ENCODE results near the gene JMJD6. TPM values are rescaled to one million over a fixed set of nuclear protein-coding genes. Genes with fewer than 3 reads are reported as not detected.
"Not testable (repeated sequence)": the region's sequence is repeated elsewhere in the genome, so short reads cannot be mapped to it uniquely, and the experiment has no call there.

JMJD6 gene
- total and polyA plus RNA-seq, 2 donors from 2014 or later = 23.6 to 34.3 TPM

GRCh38 chr17:76733618-76733957 is 7.2 kb upstream of the JMJD6 start:
- DNase-seq (no peak), FAIRE-seq (no peak)
- Histone ChIP-seq H3K27ac (ENCODE audit: low read depth in 2 of 2, low read length in 2 of 2) (no peak overlapping the region), H3K27me3 (ENCODE audit: control insufficient read depth, insufficient read depth, low read length) (no peaks in the 10 kb centered on the region), H3K4me3 (ENCODE audit: low read length in 3 of 3) (peak overlapping the region in 1 of 3 donors; percentile 95), H3K9ac (ENCODE audit: low read length in 3 of 3) (no peak overlapping the region), H3K4me1 (ENCODE audit: control insufficient read depth in 2 of 3, insufficient read depth in 2 of 3, low read depth in 1 of 3, low read length in 3 of 3) (peaks cover 2 to 25% (median 17%) of the 10 kb centered on the region in 3 donors), H3K9me3 (ENCODE audit: control insufficient read depth in 2 of 3, insufficient read depth in 1 of 3, low read length in 3 of 3) (no peaks in the 10 kb centered on the region), H3K36me3 (ENCODE audit: control insufficient read depth in 2 of 3, insufficient read depth in 3 of 3, low read length in 3 of 3) (peaks cover 12 to 47% (median 23%) of the 10 kb centered on the region in 3 donors)
- intact Hi-C loops (cut with DNase I) = no loop called here
- TF ChIP-seq CTCF (IDR thresholded peaks at IDR 0.05; ENCODE audit: borderline replicate concordance, extremely low read depth, insufficient read depth) = no peak

GRCh38 chr17:76732734-76733617 is 6.6 kb upstream of the JMJD6 start:
- no peaks in the 10 kb centered on the region for H3K9me3 ChIP-seq (ENCODE audit: control insufficient read depth in 2 of 3, insufficient read depth in 1 of 3, low read length in 3 of 3)
- TF ChIP-seq CTCF (IDR thresholded peaks at IDR 0.05; ENCODE audit: borderline replicate concordance, extremely low read depth, insufficient read depth) = no peak
- H3K27me3 ChIP-seq (ENCODE audit: control insufficient read depth, insufficient read depth, low read length) = no peaks in the 10 kb centered on the region
- H3K9ac ChIP-seq (ENCODE audit: low read length in 3 of 3) = no peak overlapping the region
- H3K4me3 ChIP-seq (ENCODE audit: low read length in 3 of 3) = peak overlapping the region in 1 of 3 donors; percentile 95
- no peak for FAIRE-seq
- H3K36me3 ChIP-seq (ENCODE audit: control insufficient read depth in 2 of 3, insufficient read depth in 3 of 3, low read length in 3 of 3) = peaks cover 12 to 47% (median 23%) of the 10 kb centered on the region in 3 donors
- peaks cover 2 to 25% (median 15%) of the 10 kb centered on the region in 3 donors for H3K4me1 ChIP-seq (ENCODE audit: control insufficient read depth in 2 of 3, insufficient read depth in 2 of 3, low read depth in 1 of 3, low read length in 3 of 3)
- no peak overlapping the region for H3K27ac ChIP-seq (ENCODE audit: low read depth in 2 of 2, low read length in 2 of 2)
- intact Hi-C loops (cut with DNase I) = no loop called here
- no peak for DNase-seq

- H3K4me3 ChIP-seq (ENCODE audit: low read length in 3 of 3); H3K27ac ChIP-seq (ENCODE audit: low read depth in 2 of 2, low read length in 2 of 2): not testable (repeated sequence)
These were observed 5.7 kb upstream of the JMJD6 start for GRCh38 chr17:76731800-76732733.

More at GRCh38 chr17:76731800-76732733, 5.7 kb upstream of the JMJD6 start:
- H3K9ac ChIP-seq (ENCODE audit: low read length in 3 of 3); intact Hi-C loops (cut with DNase I); H3K27me3 ChIP-seq (ENCODE audit: control insufficient read depth, insufficient read depth, low read length); FAIRE-seq; H3K9me3 ChIP-seq (ENCODE audit: control insufficient read depth in 2 of 3, insufficient read depth in 1 of 3, low read length in 3 of 3); DNase-seq: not testable (repeated sequence)
- Histone ChIP-seq H3K4me1 (ENCODE audit: control insufficient read depth in 2 of 3, insufficient read depth in 2 of 3, low read depth in 1 of 3, low read length in 3 of 3) (peaks cover 2 to 26% (median 20%) of the 10 kb centered on the region in 3 donors), H3K36me3 (ENCODE audit: control insufficient read depth in 2 of 3, insufficient read depth in 3 of 3, low read length in 3 of 3) (peaks cover 12 to 47% (median 23%) of the 10 kb centered on the region in 3 donors)
